Esophagus squamous epithelium (tissue), 4 donors: ENCODE results near the gene SNN.

Experiments used
- CTCF ChIP-seq, 6 experiments: fragments of 450-650 bp in 4 of 6; fragments of 200-600 bp in 2 of 6; sonication (generic) in 2 of 6; IDR thresholded peaks; one replicate each; pipeline ENCODE4 v1.5.1; 2016 to 2019; ENCODE audit warnings: antibody characterized with exemption in 6 of 6, mild to moderate bottlenecking in 4 of 6, moderate library complexity in 4 of 6
- POLR2A ChIP-seq, 4 donors: fragments of 450-650 bp; IDR thresholded peaks; one replicate each; pipeline ENCODE4 v1.6.1; 2017; ENCODE audit warnings: antibody characterized with exemption in 4 of 4, mild to moderate bottlenecking in 4 of 4, moderate library complexity in 3 of 4

DNA sequence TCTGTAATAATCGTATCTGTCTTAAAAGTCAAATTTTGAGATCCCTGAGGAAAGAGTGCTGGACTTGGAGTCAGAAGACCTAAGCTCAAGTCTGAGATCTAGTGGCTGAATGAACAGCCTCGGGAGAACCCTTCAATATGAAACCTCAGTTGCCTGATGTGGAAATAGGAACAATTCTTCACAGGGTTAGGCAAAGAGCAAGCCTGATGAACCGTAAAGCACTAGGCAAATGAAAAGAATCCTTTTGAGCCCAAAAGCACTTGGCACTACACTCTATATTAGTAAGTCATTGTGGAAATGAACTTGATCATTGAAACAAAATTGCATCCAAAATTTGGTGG, 54.2 kb downstream of the SNN start:
- TF ChIP-seq CTCF (IDR thresholded peaks at IDR 0.05): no peak
- TF ChIP-seq POLR2A (IDR thresholded peaks at IDR 0.05): no peak
